Measurements from ENCODE around the gene METTL4. TPM values are rescaled to one million over a fixed set of nuclear protein-coding genes. Genes with fewer than 3 reads are reported as not detected.

Gene METTL4
- total and polyA plus RNA-seq, 2 of the 8 experiments (the other 6 are each of a cell fraction or from before 2014, with no cell fraction given): 8.5 to 11.5 TPM

- no peak overlapping the region for H3K18ac ChIP-seq (ENCODE audit: extremely low read depth, low read length)
- no peak overlapping the region for H3K56ac ChIP-seq (replicated peaks; ENCODE audit: insufficient read length, low read depth, low read length)
- WGBS, 2 experiments (ENCODE audit: extremely low coverage in 1 of 2, insufficient coverage in 1 of 2, insufficient read length in 1 of 2, insufficient replicate concordance in 2 of 2, low coverage in 1 of 2, low lambda C conversion rate in 2 of 2, missing lambda C conversion rate in 1 of 2): 89% methylated on average over 2 of the region's 2 CpGs; no CpG with 5 or more reads in 1 of the 2 experiments
- ChIA-PET CTCF (ENCODE audit: partially characterized antibody) (interaction anchor here (0.9 to 1.0 kb wide), 2 partner anchors 10 to 445 kb away, joined by 3 read pairs; no protein-coding TSS in a partner anchor), POLR2A (ENCODE audit: partially characterized antibody) (interaction anchor here (0.7 kb wide), 1 partner anchor 1561 kb away, joined by 3 read pairs; no protein-coding TSS in a partner anchor)
- H2BK120ac ChIP-seq (replicated peaks; ENCODE audit: low read depth, low read length): no peak overlapping the region
- H3K23ac ChIP-seq (ENCODE audit: insufficient read length): no peak overlapping the region
- H2BK12ac ChIP-seq (ENCODE audit: low read depth, low read length): no peak overlapping the region
- no peaks in the 10 kb centered on the region for H3K27me3 ChIP-seq (replicated peaks in 1 of 4; ENCODE audit: control insufficient read depth in 3 of 4, extremely low read depth in 1 of 4, insufficient read depth in 3 of 4, low read length in 3 of 4)
- H4K91ac ChIP-seq (replicated peaks; ENCODE audit: insufficient read length, low read length): no peak overlapping the region
- H3K27ac ChIP-seq (ENCODE audit: low read depth, low read length): no peak overlapping the region
- H3K14ac ChIP-seq (ENCODE audit: insufficient read length): no peak overlapping the region
- H3K4me3 ChIP-seq (ENCODE audit: extremely low read depth in 1 of 4, insufficient read depth in 2 of 4, low read depth in 3 of 4, low read length in 4 of 4): no peak overlapping the region
- no peaks in the 10 kb centered on the region for H3K79me2 ChIP-seq (ENCODE audit: control insufficient read depth in 1 of 2, insufficient read depth in 2 of 2, low read length in 2 of 2)
- no peak overlapping the region for H2AFZ ChIP-seq (ENCODE audit: low read length)
- H3K4me2 ChIP-seq (ENCODE audit: insufficient read depth in 1 of 2, low read depth in 2 of 2, low read length in 2 of 2): no peak overlapping the region
- H2BK15ac ChIP-seq (ENCODE audit: low read length): no peak overlapping the region
- DNase-seq (ENCODE audit: low read depth in 1 of 2, low spot score in 2 of 2): no peak
- H3K9ac ChIP-seq (replicated peaks in 1 of 4; ENCODE audit: extremely low read depth in 1 of 4, low read depth in 3 of 4, low read length in 3 of 4): no peak overlapping the region
- H3K4me1 ChIP-seq (replicated peaks in 1 of 4; ENCODE audit: control insufficient read depth in 3 of 4, insufficient read depth in 4 of 4, low read length in 3 of 4): no peaks in the 10 kb centered on the region
- H3K9me3 ChIP-seq (ENCODE audit: insufficient read depth in 2 of 2, low read depth in 1 of 2, low read length in 1 of 2): no peaks in the 10 kb centered on the region
- no peak overlapping the region for H2BK20ac ChIP-seq (ENCODE audit: low read length)
- H2BK5ac ChIP-seq (ENCODE audit: low read depth, low read length): no peak overlapping the region
- no peak overlapping the region for H4K8ac ChIP-seq (ENCODE audit: extremely low read depth, insufficient read depth, low read length)
- no peak overlapping the region for H4K5ac ChIP-seq (ENCODE audit: insufficient read length, low read depth, low read length)
- FAIRE-seq: no peak
- H3K79me1 ChIP-seq (ENCODE audit: low read depth, low read length): no peaks in the 10 kb centered on the region
- peaks cover 0 to 4% (median 0%) of the 10 kb centered on the region in 4 experiments; a peak in 3 of 8 replicates for H3K36me3 ChIP-seq (ENCODE audit: control insufficient read depth in 2 of 4, insufficient read depth in 4 of 4, low read length in 3 of 4)
- H4K20me1 ChIP-seq (replicated peaks in 1 of 2; ENCODE audit: control insufficient read depth in 1 of 2, insufficient read depth in 2 of 2, low read length in 2 of 2): no peaks in the 10 kb centered on the region
- H3K4ac ChIP-seq (replicated peaks; ENCODE audit: insufficient read length, low read depth, low read length): no peak overlapping the region
- no peaks in the 10 kb centered on the region for H3K23me2 ChIP-seq (ENCODE audit: low read depth, low read length)
- no peak overlapping the region for H2AK5ac ChIP-seq (ENCODE audit: low read depth, low read length)
- TF ChIP-seq CEBPB (IDR thresholded peaks at IDR 0.05; ENCODE audit: low read depth, low read length) (no peak), CHD2 (IDR thresholded peaks at IDR 0.05; ENCODE audit: low read length) (no peak), PHF8 (conservative IDR thresholded peaks at IDR 0.05; ENCODE audit: low read depth, low read length) (no peak), ATF3 (IDR thresholded peaks at IDR 0.05; ENCODE audit: insufficient read depth, low read depth, low read length) (no peak), TBP (IDR thresholded peaks at IDR 0.05; ENCODE audit: low read depth, low read length) (no peak), POLR2A (IDR thresholded peaks at IDR 0.05; ENCODE audit: control extremely low read depth in 1 of 2, low read depth in 2 of 2, low read length in 2 of 2) (no peak), GTF2F1 (IDR thresholded peaks at IDR 0.05; ENCODE audit: borderline replicate concordance, low read depth, low read length) (no peak), TCF12 (IDR thresholded peaks at IDR 0.05; ENCODE audit: low read depth, low read length) (no peak), CHD1 (IDR thresholded peaks at IDR 0.05; ENCODE audit: low read depth, low read length) (no peak), JUND (IDR thresholded peaks at IDR 0.05; ENCODE audit: low read length) (no peak), SIRT6 (IDR thresholded peaks at IDR 0.05; ENCODE audit: low read length) (no peak)
These were observed 21.8 kb downstream of the METTL4 start for GRCh38 chr18:2549462-2549861.

Measured in H1 (cell line).